OCI-LY1 (cell line): ENCODE measurements around the gene PIGH.

Experiments used
- CTCF ChIP-seq: fragments of 200-600 bp; sonication (generic), shearing (Covaris generic); IDR thresholded peaks from 2 replicates; pipeline ENCODE4 v1.5.1; 2017; ENCODE audit warnings: mild to moderate bottlenecking, antibody characterized with exemption, low read length, moderate library complexity, mixed read lengths
- EZH2 ChIP-seq: fragments of 200-600 bp; sonication (generic), shearing (Covaris generic); IDR thresholded peaks from 2 replicates; pipeline ENCODE4 v1.8.0; 2017; ENCODE audit warnings: borderline replicate concordance, mixed run types, mild to moderate bottlenecking, antibody characterized with exemption, low read length, moderate library complexity, mixed read lengths

- TF ChIP-seq CTCF (no peak), EZH2 (no peak)
Observed at GRCh38 chr14:67574806-67575205, 25.3 kb downstream of the PIGH start.
